ENCODE data around the gene MAP6. TPM values are rescaled to one million over a fixed set of nuclear protein-coding genes. Genes with fewer than 3 reads are reported as not detected.

The MAP6 gene
- total RNA-seq, 1 experiment from 2014 or later = 22.8 TPM

GRCh38 chr11:75597636-75598035 is 71.2 kb downstream of the MAP6 start:
- H3K27me3 Mint-ChIP-seq (ENCODE audit: insufficient read depth, unreplicated experiment) = no peaks in the 10 kb centered on the region
- BruUV-seq (replicated peaks) = no TSS peak
- CTCF ChIA-PET = interaction anchor here (0.6 to 3.4 kb wide), 33 partner anchors 9 to 721 kb away, joined by 3 to 27 read pairs (median 4); partner anchors contain the start of genes DGAT2 and MAP6
- TF ChIP-seq, protein P1, sequence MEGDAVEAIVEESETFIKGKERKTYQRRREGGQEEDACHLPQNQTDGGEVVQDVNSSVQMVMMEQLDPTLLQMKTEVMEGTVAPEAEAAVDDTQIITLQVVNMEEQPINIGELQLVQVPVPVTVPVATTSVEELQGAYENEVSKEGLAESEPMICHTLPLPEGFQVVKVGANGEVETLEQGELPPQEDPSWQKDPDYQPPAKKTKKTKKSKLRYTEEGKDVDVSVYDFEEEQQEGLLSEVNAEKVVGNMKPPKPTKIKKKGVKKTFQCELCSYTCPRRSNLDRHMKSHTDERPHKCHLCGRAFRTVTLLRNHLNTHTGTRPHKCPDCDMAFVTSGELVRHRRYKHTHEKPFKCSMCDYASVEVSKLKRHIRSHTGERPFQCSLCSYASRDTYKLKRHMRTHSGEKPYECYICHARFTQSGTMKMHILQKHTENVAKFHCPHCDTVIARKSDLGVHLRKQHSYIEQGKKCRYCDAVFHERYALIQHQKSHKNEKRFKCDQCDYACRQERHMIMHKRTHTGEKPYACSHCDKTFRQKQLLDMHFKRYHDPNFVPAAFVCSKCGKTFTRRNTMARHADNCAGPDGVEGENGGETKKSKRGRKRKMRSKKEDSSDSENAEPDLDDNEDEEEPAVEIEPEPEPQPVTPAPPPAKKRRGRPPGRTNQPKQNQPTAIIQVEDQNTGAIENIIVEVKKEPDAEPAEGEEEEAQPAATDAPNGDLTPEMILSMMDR (IDR thresholded peaks at IDR 0.05; ENCODE audit: insufficient read depth in 1 of 2, low read depth in 1 of 2, low read length in 1 of 2, severe bottlenecking in 1 of 2, unreplicated experiment in 1 of 2) = peak; percentile 87 to 90
- no peaks in the 10 kb centered on the region for H3K36me3 Mint-ChIP-seq (ENCODE audit: insufficient read depth, unreplicated experiment)
- Histone ChIP-seq H3K9me3 (no peaks in the 10 kb centered on the region), H3K4me3 (ENCODE audit: low read depth, low read length) (no peak overlapping the region), H3K4me1 (peaks cover 10% of the 10 kb centered on the region), H3K27me3 (replicated peaks; ENCODE audit: control insufficient read depth, insufficient read depth, low read length) (no peaks in the 10 kb centered on the region), H3K36me3 (ENCODE audit: control insufficient read depth, insufficient read depth, low read length) (no peaks in the 10 kb centered on the region)
- H3K4me3 Mint-ChIP-seq (ENCODE audit: unreplicated experiment) = no peak overlapping the region
- H3K9me3 Mint-ChIP-seq (ENCODE audit: unreplicated experiment) = no peaks in the 10 kb centered on the region
- peaks cover 9% of the 10 kb centered on the region for H3K4me1 Mint-ChIP-seq (ENCODE audit: low read depth, unreplicated experiment)
- intact Hi-C loops (cut with micrococcal nuclease; ENCODE audit: unreplicated experiment) = loop anchor here (1.0 to 5.0 kb wide), 5 partner anchors 50 to 171 kb away; partner anchors contain the start of gene DGAT2
- POLR2A ChIA-PET = interaction anchor here (0.7 to 1.1 kb wide), 2 partner anchors 13 to 14 kb away, joined by 3 to 4 read pairs; no protein-coding TSS in a partner anchor
- DNase-seq = peak; percentile 76 to 80
- H3K27ac Mint-ChIP-seq (ENCODE audit: unreplicated experiment) = no peak overlapping the region

- Histone ChIP-seq H3K27me3 (replicated peaks; ENCODE audit: control insufficient read depth, insufficient read depth, low read length) (no peaks in the 10 kb centered on the region), H3K36me3 (ENCODE audit: control insufficient read depth, insufficient read depth, low read length) (no peaks in the 10 kb centered on the region), H3K9me3 (no peaks in the 10 kb centered on the region), H3K4me3 (ENCODE audit: low read depth, low read length) (no peak overlapping the region), H3K4me1 (peaks cover 14% of the 10 kb centered on the region)
- POLR2A ChIA-PET = interaction anchor here (1.1 kb wide), 1 partner anchor 12 kb away, joined by 4 read pairs; no protein-coding TSS in a partner anchor
- Mint-ChIP-seq H3K4me1 (ENCODE audit: low read depth, unreplicated experiment) (peaks cover 16% of the 10 kb centered on the region), H3K4me3 (ENCODE audit: unreplicated experiment) (no peak overlapping the region), H3K27me3 (ENCODE audit: insufficient read depth, unreplicated experiment) (no peaks in the 10 kb centered on the region), H3K27ac (ENCODE audit: unreplicated experiment) (no peak overlapping the region), H3K36me3 (ENCODE audit: insufficient read depth, unreplicated experiment) (no peaks in the 10 kb centered on the region), H3K9me3 (ENCODE audit: unreplicated experiment) (no peaks in the 10 kb centered on the region)
- intact Hi-C loops (cut with micrococcal nuclease; ENCODE audit: unreplicated experiment) = loop anchor here (1.0 to 5.0 kb wide), 5 partner anchors 50 to 171 kb away; partner anchors contain the start of gene DGAT2
- no TSS peak for BruUV-seq (replicated peaks)
- TF ChIP-seq, protein P1 (IDR thresholded peaks at IDR 0.05; ENCODE audit: insufficient read depth in 1 of 2, low read depth in 1 of 2, low read length in 1 of 2, severe bottlenecking in 1 of 2, unreplicated experiment in 1 of 2) = no peak
- CTCF ChIA-PET = interaction anchor here (1.1 to 3.4 kb wide), 6 partner anchors 11 to 189 kb away, joined by 3 to 27 read pairs (median 6); partner anchors contain the start of gene MAP6
- DNase-seq = no peak
These were observed 71.9 kb downstream of the MAP6 start for GRCh38 chr11:75596914-75597313.

- Mint-ChIP-seq H3K4me3 (ENCODE audit: unreplicated experiment) (no peak overlapping the region), H3K9me3 (ENCODE audit: unreplicated experiment) (no peaks in the 10 kb centered on the region), H3K27me3 (ENCODE audit: insufficient read depth, unreplicated experiment) (no peaks in the 10 kb centered on the region), H3K36me3 (ENCODE audit: insufficient read depth, unreplicated experiment) (no peaks in the 10 kb centered on the region), H3K4me1 (ENCODE audit: low read depth, unreplicated experiment) (peaks cover 18% of the 10 kb centered on the region), H3K27ac (ENCODE audit: unreplicated experiment) (no peak overlapping the region)
- Histone ChIP-seq H3K4me1 (peaks cover 14% of the 10 kb centered on the region), H3K27me3 (replicated peaks; ENCODE audit: control insufficient read depth, insufficient read depth, low read length) (no peaks in the 10 kb centered on the region), H3K9me3 (no peaks in the 10 kb centered on the region), H3K4me3 (ENCODE audit: low read depth, low read length) (no peak overlapping the region), H3K36me3 (ENCODE audit: control insufficient read depth, insufficient read depth, low read length) (no peaks in the 10 kb centered on the region)
- no TSS peak for BruUV-seq (replicated peaks)
- CTCF ChIA-PET = interaction anchor here (0.8 to 1.3 kb wide), 2 partner anchors 11 to 128 kb away, joined by 3 to 5 read pairs; no protein-coding TSS in a partner anchor
- intact Hi-C loops (cut with micrococcal nuclease; ENCODE audit: unreplicated experiment) = loop anchor here (5.0 kb wide), 1 partner anchor 52 kb away; no protein-coding TSS in a partner anchor
- no peak for DNase-seq
- TF ChIP-seq, protein P1 (IDR thresholded peaks at IDR 0.05; ENCODE audit: insufficient read depth in 1 of 2, low read depth in 1 of 2, low read length in 1 of 2, severe bottlenecking in 1 of 2, unreplicated experiment in 1 of 2) = no peak
- POLR2A ChIA-PET = interaction anchor here (0.7 kb wide), 1 partner anchor 11 kb away, joined by 3 read pairs; no protein-coding TSS in a partner anchor
These were observed 73.4 kb downstream of the MAP6 start for GRCh38 chr11:75595429-75595828.

All from Caco-2 (cell line).